Hepatocyte (in vitro differentiated cells): ENCODE data around the gene SPATA2. TPM values are rescaled to one million over a fixed set of nuclear protein-coding genes. Genes with fewer than 3 reads are reported as not detected.
A peak's percentile ranks its signal among the peaks of the same experiment; 100 is the strongest.
"Not testable (repeated sequence)": the region's sequence is repeated elsewhere in the genome, so short reads cannot be mapped to it uniquely, and the experiment has no call there.

Experiments used
- DNase-seq: peaks from one replicate; pipeline ENCODE4 v3.0.0-alpha.2; 2016; ENCODE audit warnings: low spot score
- H2AFZ ChIP-seq: fragments of 200-600 bp; sonication (generic); 2 replicates; pipeline ENCODE4 v1.6.0; 2016; ENCODE audit warnings: antibody characterized with exemption, mild to moderate bottlenecking
- H3K27ac ChIP-seq: fragments of 200-600 bp; sonication (generic); 2 replicates; pipeline ENCODE4 v1.5.1; 2016; ENCODE audit warnings: mild to moderate bottlenecking
- H3K27me3 ChIP-seq: fragments of 200-600 bp; sonication (generic); 2 replicates; pipeline ENCODE4 v1.6.1; 2016
- H3K36me3 ChIP-seq: fragments of 200-600 bp; sonication (generic); replicated peaks from 2 replicates; pipeline ENCODE4 v1.5.1; 2016; ENCODE audit warnings: low read depth; ENCODE audit not compliant: insufficient read depth
- H3K4me1 ChIP-seq: fragments of 200-600 bp; sonication (generic); 2 replicates; pipeline ENCODE4 v1.5.1; 2016; ENCODE audit warnings: mild to moderate bottlenecking, moderate library complexity; ENCODE audit not compliant: insufficient read depth
- H3K4me2 ChIP-seq: fragments of 200-600 bp; sonication (generic); 2 replicates; pipeline ENCODE4 v1.6.0; 2016
- H3K4me3 ChIP-seq: fragments of 200-600 bp; sonication (generic); 2 replicates; pipeline ENCODE4 v1.5.1; 2016; ENCODE audit warnings: mild to moderate bottlenecking
- H3K79me2 ChIP-seq: fragments of 200-600 bp; sonication (generic); 2 replicates; pipeline ENCODE4 v1.6.0; 2017; ENCODE audit warnings: mild to moderate bottlenecking
- H3K9me2 ChIP-seq: fragments of 200-600 bp; sonication (generic); replicated peaks from 2 replicates; pipeline ENCODE4 v1.6.0; 2017; ENCODE audit warnings: mild to moderate bottlenecking; ENCODE audit not compliant: insufficient read depth
- H3K9me3 ChIP-seq: fragments of 200-600 bp; sonication (generic); 2 replicates; pipeline ENCODE4 v1.5.1; 2016; ENCODE audit warnings: low read depth, mild to moderate bottlenecking
- H4K20me1 ChIP-seq: fragments of 200-600 bp; sonication (generic); 2 replicates; pipeline ENCODE4 v1.6.0; 2016; ENCODE audit warnings: mild to moderate bottlenecking; ENCODE audit not compliant: insufficient read depth, poor library complexity, severe bottlenecking
- EZH2 ChIP-seq: fragments of 200-600 bp; sonication (generic); IDR thresholded peaks from 2 replicates; pipeline ENCODE4 v1.6.1; 2016; ENCODE audit warnings: antibody characterized with exemption, mild to moderate bottlenecking, borderline replicate concordance
- EZH2phosphoT487 ChIP-seq: fragments of 200-600 bp; sonication (generic); IDR thresholded peaks from one replicate; pipeline ENCODE4 v1.6.1; 2018; ENCODE audit warnings: antibody characterized with exemption, mild to moderate bottlenecking, low read depth, moderate library complexity; ENCODE audit not compliant: unreplicated experiment, severe bottlenecking
- WGBS: methylation state at CpG from one replicate; pipeline ENCODE4 v1.1.6; 2016; ENCODE audit warnings: low lambda C conversion rate; ENCODE audit errors: missing lambda C conversion rate; 5-methylcytosine and 5-hydroxymethylcytosine counted together
- polyA plus RNA-seq: library from polyadenylated mRNA; unstranded; fragments of >200 nt; fragmentation: Nextera tagmentation; extraction: Ambion mirVana; gene quantifications from 2 replicates; pipeline ENCODE4 v1.2.1, GENCODE V29; 2016
- total RNA-seq: library from RNA; depleted of rRNA; stranded (reverse); fragments of >200 nt; gene quantifications from 2 replicates; pipeline ENCODE4 v1.2.3, GENCODE V29; 2014
- TF ChIP-seq, protein P1 (sequence below): fragments of 200-600 bp; sonication (generic); IDR thresholded peaks from 2 replicates; pipeline ENCODE4 v1.5.1; 2016; ENCODE audit warnings: antibody characterized with exemption, mild to moderate bottlenecking; ENCODE audit not compliant: poor library complexity

Gene SPATA2
- total and polyA plus RNA-seq, 2 experiments from 2014 or later: 5.9 to 9.6 TPM

DNA sequence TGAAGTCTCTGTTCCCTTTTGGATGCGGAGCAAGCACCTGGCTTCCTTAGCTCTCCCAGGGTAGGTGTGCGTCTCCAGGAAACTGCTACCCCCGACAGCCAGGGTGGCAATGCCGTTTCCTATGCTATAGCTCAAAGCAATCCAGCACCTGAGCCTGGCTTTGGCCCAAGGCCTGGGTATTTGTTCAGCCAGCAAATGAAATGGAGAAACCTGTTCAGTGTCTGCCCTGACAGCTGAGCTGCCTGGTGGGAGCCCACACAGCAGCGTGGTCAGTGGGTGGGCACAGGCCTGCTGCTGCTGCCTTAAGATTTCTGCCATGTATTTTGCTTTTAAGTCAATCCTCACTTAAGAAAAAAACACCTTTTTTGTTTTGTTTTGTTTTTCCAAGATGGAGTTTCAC, 13.7 kb downstream of the SPATA2 start:
- no peak overlapping the region for H3K27ac ChIP-seq
- H3K4me3 ChIP-seq: no peak overlapping the region
- H3K27me3 ChIP-seq: no peaks in the 10 kb centered on the region
- TF ChIP-seq, protein P1, sequence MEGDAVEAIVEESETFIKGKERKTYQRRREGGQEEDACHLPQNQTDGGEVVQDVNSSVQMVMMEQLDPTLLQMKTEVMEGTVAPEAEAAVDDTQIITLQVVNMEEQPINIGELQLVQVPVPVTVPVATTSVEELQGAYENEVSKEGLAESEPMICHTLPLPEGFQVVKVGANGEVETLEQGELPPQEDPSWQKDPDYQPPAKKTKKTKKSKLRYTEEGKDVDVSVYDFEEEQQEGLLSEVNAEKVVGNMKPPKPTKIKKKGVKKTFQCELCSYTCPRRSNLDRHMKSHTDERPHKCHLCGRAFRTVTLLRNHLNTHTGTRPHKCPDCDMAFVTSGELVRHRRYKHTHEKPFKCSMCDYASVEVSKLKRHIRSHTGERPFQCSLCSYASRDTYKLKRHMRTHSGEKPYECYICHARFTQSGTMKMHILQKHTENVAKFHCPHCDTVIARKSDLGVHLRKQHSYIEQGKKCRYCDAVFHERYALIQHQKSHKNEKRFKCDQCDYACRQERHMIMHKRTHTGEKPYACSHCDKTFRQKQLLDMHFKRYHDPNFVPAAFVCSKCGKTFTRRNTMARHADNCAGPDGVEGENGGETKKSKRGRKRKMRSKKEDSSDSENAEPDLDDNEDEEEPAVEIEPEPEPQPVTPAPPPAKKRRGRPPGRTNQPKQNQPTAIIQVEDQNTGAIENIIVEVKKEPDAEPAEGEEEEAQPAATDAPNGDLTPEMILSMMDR: no peak
- TF ChIP-seq EZH2phosphoT487 (no peak), EZH2 (no peak)
- H3K36me3 ChIP-seq: no peaks in the 10 kb centered on the region
- H3K4me1 ChIP-seq: peaks cover 2% of the 10 kb centered on the region
- no peak overlapping the region for H2AFZ ChIP-seq
- H4K20me1 ChIP-seq: no peaks in the 10 kb centered on the region
- no peak overlapping the region for H3K4me2 ChIP-seq
- H3K9me2 ChIP-seq: no peaks in the 10 kb centered on the region
- DNase-seq: no peak
- no peaks in the 10 kb centered on the region for H3K79me2 ChIP-seq
- no peaks in the 10 kb centered on the region for H3K9me3 ChIP-seq
- WGBS: 80% methylated on average over 5 of the region's 5 CpGs

DNA sequence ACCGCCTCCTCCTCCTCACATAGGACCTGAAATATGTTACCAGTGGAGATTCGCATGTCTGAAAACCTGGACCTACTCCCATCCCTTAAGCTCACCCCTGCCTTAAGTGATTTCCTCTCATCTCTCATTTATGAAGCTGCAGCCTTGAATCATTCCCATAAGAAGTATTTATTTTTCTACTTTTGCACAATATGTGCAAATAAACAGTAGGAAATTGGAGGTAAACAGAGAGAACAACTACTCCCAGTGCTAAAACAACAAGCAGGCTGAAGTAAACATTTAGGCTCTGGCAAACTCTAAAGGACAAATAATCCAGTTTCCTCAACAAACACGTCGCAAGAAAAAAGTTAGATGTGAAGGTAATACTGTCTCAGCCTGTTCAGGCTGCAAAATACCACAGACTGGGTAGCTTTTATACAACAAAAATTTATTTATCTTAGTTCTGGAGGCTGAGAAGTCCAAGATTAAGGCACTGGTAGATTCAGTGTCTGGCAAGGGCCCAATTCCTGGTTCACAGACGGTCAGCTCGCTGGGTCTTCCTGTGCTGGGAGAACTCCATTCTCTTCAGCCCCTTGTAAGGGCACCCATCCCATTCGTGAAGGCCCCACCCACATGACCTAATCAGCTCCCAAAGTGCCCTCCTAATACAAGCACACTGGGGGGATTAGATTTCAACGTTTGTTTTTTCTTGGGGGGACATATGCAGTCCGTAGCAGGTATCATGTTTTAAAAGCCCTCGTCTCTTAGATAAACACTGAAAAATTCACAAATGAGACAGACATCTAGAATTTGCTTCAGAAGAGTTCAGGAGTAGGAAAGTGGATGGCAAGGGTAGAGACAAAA, 15.6 kb downstream of the SPATA2 start:
- H3K4me1 ChIP-seq: peaks cover 2% of the 10 kb centered on the region
- peak overlapping the region; percentile 22 for H3K27ac ChIP-seq
- H3K79me2 ChIP-seq: no peaks in the 10 kb centered on the region
- TF ChIP-seq EZH2phosphoT487 (no peak), EZH2 (no peak)
- TF ChIP-seq, protein P1: no peak
- H3K4me3 ChIP-seq: no peak overlapping the region
- H3K9me3 ChIP-seq: no peaks in the 10 kb centered on the region
- no peak for DNase-seq
- H3K36me3 ChIP-seq: no peaks in the 10 kb centered on the region
- 55% methylated on average over 10 of the region's 10 CpGs for WGBS
- no peaks in the 10 kb centered on the region for H3K27me3 ChIP-seq
- no peak overlapping the region for H2AFZ ChIP-seq
- no peak overlapping the region for H3K4me2 ChIP-seq
- no peaks in the 10 kb centered on the region for H3K9me2 ChIP-seq
- H4K20me1 ChIP-seq: no peaks in the 10 kb centered on the region

DNA sequence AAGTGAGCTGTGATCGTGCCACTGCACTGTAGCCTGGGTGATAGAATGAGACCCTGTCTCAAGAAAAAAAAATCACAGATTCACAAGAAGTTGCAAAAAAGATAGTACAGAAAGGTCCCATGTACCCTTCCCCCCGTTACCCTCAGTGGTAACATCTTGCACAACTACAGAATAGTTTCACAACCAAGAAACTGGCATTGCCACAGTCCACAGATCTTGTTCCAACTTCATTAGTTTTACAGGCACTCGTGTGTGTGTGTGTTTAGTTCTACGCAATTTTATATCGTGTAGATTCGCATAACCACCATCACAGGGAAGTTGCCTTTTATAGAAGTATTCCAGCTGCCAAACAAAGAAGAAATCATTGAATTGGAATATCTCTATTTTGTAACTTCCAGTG, 19.1 kb downstream of the SPATA2 start:
- Histone ChIP-seq H3K4me3 (no peak overlapping the region), H3K36me3 (no peaks in the 10 kb centered on the region), H3K27ac (no peak overlapping the region), H3K4me2 (no peak overlapping the region), H3K9me2 (no peaks in the 10 kb centered on the region), H2AFZ (no peak overlapping the region), H3K27me3 (no peaks in the 10 kb centered on the region), H3K79me2 (no peaks in the 10 kb centered on the region), H3K9me3 (no peaks in the 10 kb centered on the region), H4K20me1 (no peaks in the 10 kb centered on the region), H3K4me1 (peaks cover 2% of the 10 kb centered on the region)
- TF ChIP-seq EZH2phosphoT487: no peak
- TF ChIP-seq, protein P1: no peak
- no peak for TF ChIP-seq EZH2
- DNase-seq: no peak
- 81% methylated on average over 6 of the region's 6 CpGs for WGBS

DNA sequence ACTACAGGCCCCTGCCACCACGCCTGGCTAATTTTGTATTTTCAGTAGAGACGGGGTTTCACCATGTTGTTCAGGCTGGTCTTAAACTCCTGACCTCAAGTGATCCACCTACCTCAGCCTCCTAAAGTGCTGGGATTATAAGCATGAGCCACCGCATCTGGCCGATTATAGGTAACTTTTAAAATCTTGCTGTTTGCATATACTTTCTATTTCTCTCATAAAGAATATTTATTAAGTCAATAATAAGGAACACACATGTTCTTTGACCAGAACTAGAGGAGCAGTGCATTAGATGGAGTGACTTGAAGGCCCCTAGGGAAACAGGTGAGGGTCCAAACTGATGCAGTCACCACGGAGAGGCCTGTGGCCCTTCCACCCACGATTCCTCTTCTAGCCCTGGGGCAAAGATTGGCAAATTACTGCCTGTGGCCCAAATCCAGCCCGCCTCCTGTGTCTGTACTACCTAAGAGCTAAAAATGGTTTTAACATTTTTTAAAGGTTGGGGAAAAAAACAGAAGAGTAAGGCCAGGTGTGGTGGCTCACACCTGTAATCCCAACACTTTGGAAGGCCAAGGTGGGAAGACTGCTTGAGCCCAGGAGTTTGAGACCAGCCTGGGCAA, 19.7 kb downstream of the SPATA2 start:
- not testable (repeated sequence) for H3K27ac ChIP-seq, H3K4me1 ChIP-seq, H3K79me2 ChIP-seq, H3K4me3 ChIP-seq, H3K9me2 ChIP-seq, DNase-seq, H3K27me3 ChIP-seq, H2AFZ ChIP-seq, H3K9me3 ChIP-seq, H3K4me2 ChIP-seq, H3K36me3 ChIP-seq, H4K20me1 ChIP-seq
- 89% methylated on average over 7 of the region's 7 CpGs for WGBS
